ENCODE data around the gene MARVELD1. TPM values are rescaled to one million over a fixed set of nuclear protein-coding genes. Genes with fewer than 3 reads are reported as not detected.
A peak's percentile ranks its signal among the peaks of the same experiment; 100 is the strongest.
"Not testable (repeated sequence)": the region's sequence is repeated elsewhere in the genome, so short reads cannot be mapped to it uniquely, and the experiment has no call there.

MARVELD1 gene
- total RNA-seq (2014; rRNA removed; shearing (Covaris generic)), result 20.1 and 23.1 TPM in 2 replicates
- 29.7 and 39.6 TPM in 2 replicates for polyA plus RNA-seq (2014; cell fraction: nucleus; rRNA removed)

GRCh38 chr10:97713339-97713825 lies at the start of gene MARVELD1:
TSS of gene MARVELD1 (plus strand) at chr10:97713730. CDS start at chr10:97713877, 147 bp downstream.
- DNase-seq (ENCODE audit: extremely low read depth, low read depth), result no peak

- DNase-seq (ENCODE audit: extremely low read depth, low read depth), result no peak
These were observed 49.2 kb upstream of the MARVELD1 start for GRCh38 chr10:97664282-97664850.

GRCh38 chr10:97666992-97667391 lies 46.5 kb upstream of the MARVELD1 start:
- DNase-seq (ENCODE audit: extremely low read depth, low read depth), result no peak

- DNase-seq (ENCODE audit: extremely low read depth, low read depth), result no peak
These were observed 46.1 kb upstream of the MARVELD1 start for GRCh38 chr10:97667463-97667862.

- DNase-seq (ENCODE audit: extremely low read depth, low read depth), result no peak
These were observed 44.0 kb upstream of the MARVELD1 start for GRCh38 chr10:97669571-97669970.

GRCh38 chr10:97673736-97674525 lies 39.6 kb upstream of the MARVELD1 start:
- DNase-seq (ENCODE audit: extremely low read depth, low read depth), result no peak

GRCh38 chr10:97675222-97675621 lies 38.3 kb upstream of the MARVELD1 start:
- DNase-seq (ENCODE audit: extremely low read depth, low read depth), result no peak

GRCh38 chr10:97676770-97677581 lies 36.6 kb upstream of the MARVELD1 start:
- peak; percentile 60 for DNase-seq (ENCODE audit: extremely low read depth, low read depth)

GRCh38 chr10:97679594-97679993 lies 33.9 kb upstream of the MARVELD1 start:
- DNase-seq (ENCODE audit: extremely low read depth, low read depth), result no peak

GRCh38 chr10:97682042-97682441 lies 31.5 kb upstream of the MARVELD1 start:
- no peak for DNase-seq (ENCODE audit: extremely low read depth, low read depth)

GRCh38 chr10:97683556-97684367 lies 29.8 kb upstream of the MARVELD1 start:
- no peak for DNase-seq (ENCODE audit: extremely low read depth, low read depth)

- DNase-seq (ENCODE audit: extremely low read depth, low read depth), result not testable (repeated sequence)
These were observed 29.2 kb upstream of the MARVELD1 start for GRCh38 chr10:97684368-97684713.

- DNase-seq (ENCODE audit: extremely low read depth, low read depth), result no peak
These were observed 28.6 kb upstream of the MARVELD1 start for GRCh38 chr10:97684866-97685394.

- DNase-seq (ENCODE audit: extremely low read depth, low read depth), result no peak
These were observed 28.1 kb upstream of the MARVELD1 start for GRCh38 chr10:97685395-97685958.

GRCh38 chr10:97686301-97686961 lies 27.1 kb upstream of the MARVELD1 start:
- DNase-seq (ENCODE audit: extremely low read depth, low read depth), result no peak

GRCh38 chr10:97686962-97687784 lies 26.4 kb upstream of the MARVELD1 start, which contains the start of gene AVPI1:
TSS of gene AVPI1 (minus strand) at chr10:97687241. CDS start at chr10:97679905, 7,336 bp downstream.
- peak; percentile 97 for DNase-seq (ENCODE audit: extremely low read depth, low read depth)

- peak; percentile 95 for DNase-seq (ENCODE audit: extremely low read depth, low read depth)
These were observed 25.4 kb upstream of the MARVELD1 start for GRCh38 chr10:97687785-97688781.

Data from NCI-H460 (cell line).